ENCODE measurements around the gene PPIB. TPM values are rescaled to one million over a fixed set of nuclear protein-coding genes. Genes with fewer than 3 reads are reported as not detected.

The PPIB gene
- total RNA-seq, result 474 and 732 TPM in 2 replicates

DNA sequence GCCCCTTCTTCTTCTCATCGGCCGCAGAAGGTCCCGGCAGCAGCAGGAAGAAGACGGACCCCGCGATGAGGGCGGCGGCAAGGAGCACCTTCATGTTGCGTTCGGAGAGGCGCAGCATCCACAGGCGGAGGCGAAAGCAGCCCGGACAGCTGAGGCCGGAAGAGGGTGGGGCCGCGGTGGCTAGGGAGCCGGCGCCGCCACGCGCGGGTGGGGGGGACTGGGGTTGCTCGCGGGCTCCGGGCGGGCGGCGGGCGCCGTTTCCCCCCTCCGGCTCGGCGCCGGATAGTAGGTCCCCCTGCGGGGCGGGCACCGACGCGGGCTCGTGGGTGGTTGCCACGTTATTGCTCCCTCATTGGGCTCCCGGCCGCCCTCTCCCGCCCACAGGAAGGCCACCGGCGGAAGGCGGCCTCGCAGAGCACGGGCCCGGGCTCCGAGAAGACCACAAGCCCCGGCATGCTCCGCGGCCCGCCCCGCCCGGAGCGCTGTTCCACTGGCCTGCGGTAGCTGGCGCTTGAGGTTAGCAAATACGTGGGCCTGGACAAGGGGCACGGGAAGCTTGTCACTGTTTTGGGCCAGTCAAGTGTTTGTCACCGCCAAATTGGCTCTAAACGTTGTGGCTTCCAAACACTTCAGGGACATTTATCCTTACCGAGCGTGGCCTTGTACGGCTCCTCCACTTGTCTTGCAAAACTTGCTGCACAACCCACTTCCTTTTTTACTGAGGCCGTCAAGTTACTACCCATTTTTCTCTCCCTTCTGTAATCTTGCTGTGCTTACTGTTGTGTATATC lies at the start of gene PPIB:
PPIB (minus strand) TSS at position 154 of the 790 bp plus-strand sequence; CDS start at position 118, 36 bp downstream.

GRCh38 chr15:64151727-64152506 lies 10.9 kb downstream of the PPIB start, which contains the start of gene SNX22:
Gene SNX22, plus strand, starts transcription at chr15:64151731. Its CDS starts 45 bp downstream, at chr15:64151776.

Other genes starting within 250 kb of the PPIB start
- gene DAPK2, start 116.5 kb downstream of the PPIB start, total RNA-seq, result 0.16 and 0.38 TPM in 2 replicates
- 46.8 and 77.1 TPM in 2 replicates for gene CIAO2A, start 69.2 kb downstream of the PPIB start, total RNA-seq
- gene SNX1, start 67.0 kb downstream of the PPIB start, total RNA-seq, result 24.5 and 31.4 TPM in 2 replicates
- gene SNX22, start 11.3 kb downstream of the PPIB start, total RNA-seq, result under 0.01 and 0.25 TPM in 2 replicates
- gene CSNK1G1, start 193.2 kb upstream of the PPIB start, total RNA-seq, result 9.9 and 15.2 TPM in 2 replicates
- gene PCLAF, start 218.4 kb upstream of the PPIB start, total RNA-seq, result 5.3 and 23.5 TPM in 2 replicates
- 6.7 and 10.0 TPM in 2 replicates for gene TRIP4, start 224.8 kb upstream of the PPIB start, total RNA-seq